ENCODE data around the gene BEST2. TPM values are rescaled to one million over a fixed set of nuclear protein-coding genes. Genes with fewer than 3 reads are reported as not detected.

The BEST2 gene
- total and polyA plus RNA-seq, 2 of the 4 experiments (the other 2 are of a cell fraction): not detected

DNA sequence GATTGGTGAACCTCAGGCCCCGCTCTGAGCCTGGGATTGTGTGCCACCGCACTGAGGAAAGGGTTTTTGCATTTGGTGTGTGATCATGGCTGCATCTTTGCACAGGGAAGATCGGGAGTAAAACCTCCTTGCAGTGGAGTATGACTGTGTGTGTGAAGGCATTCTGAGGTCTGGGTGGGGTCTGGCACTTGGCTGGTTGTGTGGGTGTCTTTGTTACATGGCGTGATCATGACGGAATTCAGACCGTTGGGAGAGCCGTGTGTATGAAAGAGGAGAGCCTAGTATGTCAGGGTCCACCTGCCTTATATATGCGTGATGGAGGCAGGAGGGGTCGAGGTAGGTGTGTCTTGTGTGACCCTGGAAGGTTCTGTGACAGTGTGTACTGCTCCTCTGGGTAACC lies 740 bp upstream of the BEST2 start:
- intact Hi-C loops (cut with micrococcal nuclease) (no loop called here), dilution Hi-C loops (cut with HindIII; ENCODE audit: low sequenced_read_pairs, unreplicated experiment) (no loop called here), in situ Hi-C loops (cut with MboI; ENCODE audit: low sequenced_read_pairs) (no loop called here)
- H4K8ac ChIP-seq (ENCODE audit: low read depth in 2 of 2, low read length in 2 of 2): no peak overlapping the region
- no peak overlapping the region for H3K23ac ChIP-seq (ENCODE audit: low read depth, low read length)
- no peak for TF ChIP-seq CHD1 (IDR thresholded peaks at IDR 0.05; ENCODE audit: low read depth, low read length)
- peaks cover 5% of the 10 kb centered on the region; the same call in 1 of the 2 replicates for H3K9me3 ChIP-seq (ENCODE audit: control insufficient read depth, insufficient read depth, low read length)
- H3K36me3 ChIP-seq (ENCODE audit: control insufficient read depth, insufficient read depth, low read length): peaks cover 16% of the 10 kb centered on the region
- H2BK120ac ChIP-seq (ENCODE audit: low read depth, low read length): no peak overlapping the region
- no peak overlapping the region for H3K4ac ChIP-seq (ENCODE audit: low read depth, low read length)
- no peak overlapping the region for H3K56ac ChIP-seq (ENCODE audit: extremely low read depth, insufficient read depth, low read length)
- no peak overlapping the region for H3K9ac ChIP-seq (ENCODE audit: low read depth, low read length)
- H2AFZ ChIP-seq (replicated peaks; ENCODE audit: low read length, poor library complexity): no peak overlapping the region
- no peak overlapping the region for H3K4me3 ChIP-seq (ENCODE audit: insufficient read depth, low read depth, low read length)
- ChIA-PET POLR2A (ENCODE audit: unreplicated experiment) (no interaction called here), CTCF (interaction anchor here (1.6 kb wide), 1 partner anchor 10 kb away, joined by 8 read pairs; no protein-coding TSS in a partner anchor)
- H3K79me1 ChIP-seq (ENCODE audit: low read depth in 1 of 2, low read length in 2 of 2): no peaks in the 10 kb centered on the region; a peak in 1 of 4 replicates
- no peak overlapping the region for H2BK15ac ChIP-seq (ENCODE audit: low read depth, low read length)
- 63% methylated on average over 7 of the region's 9 CpGs; no CpG with 5 or more reads in 1 of the 2 experiments for WGBS, 2 experiments (ENCODE audit: extremely low coverage in 2 of 2, insufficient read length in 1 of 2)
- ATAC-seq (ENCODE audit: low read depth): no peak
- H4K91ac ChIP-seq (ENCODE audit: insufficient read depth, low read depth, low read length): no peak overlapping the region
- no peak overlapping the region for H3K4me2 ChIP-seq (ENCODE audit: low read depth, low read length)
- H2BK20ac ChIP-seq (ENCODE audit: low read depth, low read length): no peak overlapping the region
- H2AK5ac ChIP-seq (ENCODE audit: low read depth, low read length): no peak overlapping the region
- peak overlapping the region; percentile 80 for H2AK9ac ChIP-seq (replicated peaks; ENCODE audit: low read depth, low read length, poor library complexity)
- H3K27ac ChIP-seq (ENCODE audit: insufficient read depth, low read length): no peak overlapping the region
- no peak overlapping the region for H4K5ac ChIP-seq (ENCODE audit: low read depth, low read length)
- H4K20me1 ChIP-seq (ENCODE audit: insufficient read depth, low read length): no peaks in the 10 kb centered on the region
- peaks cover 3% of the 10 kb centered on the region; the same call in 1 of the 2 replicates for H3K4me1 ChIP-seq (ENCODE audit: control insufficient read depth, insufficient read depth, low read length)
- no TSS peak for BruUV-seq (replicated peaks)
- no peaks in the 10 kb centered on the region for H3K9me1 ChIP-seq (ENCODE audit: insufficient read depth, low read length)
- H3K27me3 ChIP-seq (ENCODE audit: control insufficient read depth, insufficient read depth, low read length): peaks cover 26% of the 10 kb centered on the region
- DNase-seq: peak; percentile 8
- no peak overlapping the region for H2BK5ac ChIP-seq (ENCODE audit: low read depth, low read length, poor library complexity, severe bottlenecking)
- H3K18ac ChIP-seq (ENCODE audit: low read depth, low read length): no peak overlapping the region
- no peak overlapping the region for H3K14ac ChIP-seq (replicated peaks; ENCODE audit: low read depth, low read length)
